ENCODE results near the gene ADORA2A.
A peak's percentile ranks its signal among the peaks of the same experiment; 100 is the strongest.

The ADORA2A gene

DNA sequence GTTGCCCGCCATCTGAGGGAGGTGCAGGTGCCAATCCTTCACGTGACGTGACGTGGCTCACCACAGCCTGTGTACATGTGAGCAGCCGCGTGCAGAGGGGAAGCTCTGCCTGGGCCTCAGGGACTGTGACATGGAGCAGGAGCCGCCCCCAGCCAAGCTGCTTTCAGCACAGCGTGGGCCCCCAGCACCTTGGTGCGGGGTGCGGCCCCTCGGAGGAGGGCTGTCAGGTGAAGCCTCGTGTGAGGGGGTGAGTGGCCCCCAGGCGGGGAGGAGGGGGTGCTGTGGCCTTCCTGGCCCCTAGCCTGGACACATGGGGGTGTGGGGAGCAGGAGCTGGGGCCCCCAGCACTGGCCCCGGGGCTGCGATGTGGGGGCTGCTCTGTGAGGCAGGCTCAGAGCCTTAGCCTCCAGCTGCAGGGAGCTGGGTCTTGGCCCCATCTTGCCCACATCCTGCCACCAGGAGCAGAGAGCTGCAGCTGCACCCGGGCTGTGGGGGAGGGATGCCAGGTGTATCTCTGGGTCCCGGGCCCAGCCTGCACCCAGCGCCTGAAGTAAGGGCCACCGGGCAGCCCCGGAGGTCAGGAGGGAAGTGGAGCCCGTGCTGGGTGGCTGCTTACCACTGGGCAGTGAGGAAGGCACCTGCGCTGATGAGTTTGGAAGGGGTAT lies at the start of gene ADORA2A:
Gene ADORA2A, plus strand, starts transcription at position 100 of the 665 bp plus-strand sequence. CDS start 5,806 bp downstream, outside the sequence.
- peak; percentile 85 to 89 for DNase-seq

DNA sequence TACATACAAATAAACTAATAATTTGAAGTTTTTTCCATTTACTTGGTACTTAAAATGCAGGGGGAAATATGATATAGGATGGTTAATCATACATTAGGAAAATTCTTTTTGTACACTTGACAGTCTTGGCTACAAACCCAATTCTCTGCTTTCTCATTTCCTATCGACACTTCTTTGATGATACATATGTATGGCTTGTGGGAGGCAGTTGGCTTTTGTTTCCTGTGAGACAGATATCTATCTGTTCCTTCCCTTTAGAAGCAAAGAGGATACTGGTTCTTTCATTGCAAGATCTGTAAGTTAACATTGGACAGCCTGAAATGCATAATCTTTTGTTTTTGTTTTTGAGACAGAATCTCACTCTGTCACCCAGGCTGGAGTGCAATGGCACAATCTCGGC lies 47.9 kb upstream of the ADORA2A start:
- DNase-seq, result no peak

DNA sequence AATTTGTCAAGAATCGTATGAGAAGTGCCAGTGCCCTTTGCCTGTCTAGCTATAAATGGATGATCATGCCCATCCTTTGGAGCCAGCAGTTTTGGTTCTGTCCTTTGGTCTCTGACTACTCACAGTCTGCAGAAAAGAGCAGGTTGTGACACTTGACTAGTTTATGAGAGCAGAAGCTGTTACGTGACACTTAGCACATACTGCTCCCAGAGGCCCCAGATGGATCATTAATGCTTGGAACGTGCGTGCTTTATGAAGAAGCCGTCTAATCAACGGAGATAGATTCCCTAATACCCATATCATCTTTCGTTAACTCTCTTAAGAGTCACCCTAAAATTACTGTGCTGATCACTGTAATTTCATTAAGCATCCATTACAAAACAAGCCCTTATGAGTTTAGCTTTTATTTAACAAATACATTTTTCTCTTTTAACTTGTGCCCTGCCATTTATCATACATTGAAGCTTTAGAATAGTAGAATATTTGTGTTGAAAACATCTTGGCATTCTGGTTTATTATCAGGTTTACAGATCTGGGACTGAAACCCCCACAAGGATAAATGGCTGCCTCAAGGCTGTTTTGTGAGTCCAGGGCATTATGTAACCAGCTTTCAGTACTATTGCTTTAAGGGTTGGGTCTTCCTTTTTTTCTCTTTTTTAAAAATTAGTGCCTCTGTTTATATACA lies 47.0 kb upstream of the ADORA2A start:
- no peak for DNase-seq

DNA sequence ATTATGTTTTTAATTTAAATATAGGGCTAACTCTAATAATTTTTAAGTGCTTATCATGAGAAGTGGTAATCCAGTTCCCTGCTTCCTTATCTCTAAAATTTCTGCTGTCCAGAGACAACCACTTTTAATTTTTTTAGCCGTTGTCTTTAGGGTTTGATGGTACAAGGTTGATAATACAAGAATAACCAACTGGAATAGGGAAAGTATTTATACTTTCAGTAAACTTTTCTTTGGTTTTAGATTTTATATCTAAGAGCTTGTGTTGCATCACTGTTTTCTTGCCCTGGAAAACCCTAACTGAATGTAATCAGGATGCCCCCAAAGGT lies 46.5 kb upstream of the ADORA2A start:
- DNase-seq, result no peak

DNA sequence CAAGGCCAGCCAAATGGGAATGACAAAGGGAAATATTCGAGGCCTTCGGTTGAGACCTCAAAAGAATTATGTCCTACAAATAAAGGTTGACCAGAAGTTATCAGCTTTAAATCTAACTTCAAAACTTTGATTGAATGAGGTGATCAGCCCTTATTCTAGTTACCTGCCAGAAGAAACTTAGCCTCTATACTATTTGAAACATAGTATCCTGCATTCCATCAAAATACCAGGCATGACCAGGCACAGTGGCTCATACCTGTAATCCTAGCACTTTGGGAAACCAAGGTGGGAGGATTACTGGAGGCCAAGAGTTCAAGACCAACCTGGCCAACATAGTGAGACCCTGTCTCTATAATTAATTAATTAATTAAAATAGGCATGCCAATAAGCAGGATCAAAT lies 44.3 kb upstream of the ADORA2A start:
- DNase-seq, result no peak

DNA sequence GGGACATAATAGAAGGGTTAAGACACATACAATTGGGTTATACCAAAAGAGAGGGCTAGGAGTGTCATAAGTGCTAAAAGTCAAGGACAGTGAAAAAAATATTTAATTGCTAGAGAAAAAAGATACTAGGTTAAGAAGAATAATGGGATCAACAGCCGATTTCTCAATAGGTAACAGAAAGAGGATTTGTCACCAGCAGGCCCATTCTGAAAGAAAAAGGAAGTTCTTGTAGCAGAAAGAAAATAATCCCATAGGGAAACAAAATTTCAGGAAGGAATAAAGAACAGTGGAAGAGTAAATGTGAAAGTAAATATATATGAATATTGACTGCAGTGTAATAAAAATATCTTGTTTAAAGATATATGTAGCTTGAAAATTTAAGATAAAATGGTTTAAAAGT lies 43.3 kb upstream of the ADORA2A start:
- no peak for DNase-seq

DNA sequence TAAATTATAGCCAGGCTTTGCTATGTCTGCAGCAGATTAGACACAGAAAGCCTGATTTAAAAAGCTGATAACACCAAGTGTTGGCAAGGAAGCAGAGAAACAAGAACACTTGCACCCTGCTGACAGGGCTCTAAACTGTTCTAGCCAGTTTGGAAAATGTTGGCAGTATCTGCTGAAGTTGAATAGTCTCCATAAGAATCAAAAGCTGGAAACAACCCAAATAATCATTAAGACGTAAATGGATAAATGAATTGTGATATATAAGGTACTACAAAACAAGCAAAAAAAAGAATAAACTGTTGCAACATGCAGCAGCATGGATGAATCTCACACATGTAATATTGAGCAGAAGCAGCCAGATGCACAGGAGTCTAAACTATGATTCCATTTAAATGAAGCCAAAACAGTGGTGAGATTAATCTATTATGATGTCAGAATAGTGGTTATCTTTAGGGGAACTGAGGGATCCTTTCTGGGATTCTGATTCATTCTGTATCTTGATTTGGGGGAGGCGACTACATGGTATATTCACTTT lies 40.4 kb upstream of the ADORA2A start:
- DNase-seq, result no peak

DNA sequence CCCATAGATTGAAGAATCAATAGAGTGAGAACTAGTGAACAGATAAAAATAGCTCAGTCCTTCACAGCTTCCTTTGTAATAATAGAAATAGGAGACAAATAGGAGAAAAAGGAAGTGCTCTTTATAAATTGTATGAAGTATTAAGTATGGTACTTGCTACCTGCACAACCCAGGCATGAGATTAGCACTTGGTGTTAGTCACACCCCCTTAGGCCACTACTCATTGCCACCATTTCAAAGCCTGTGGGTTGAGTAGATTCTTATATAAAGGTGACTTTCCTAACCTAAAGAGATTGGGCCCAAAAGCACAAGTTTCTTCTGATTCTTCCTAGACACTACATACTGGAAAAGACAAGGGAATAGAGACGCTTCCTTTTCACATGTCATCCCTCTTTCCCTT lies 37.7 kb upstream of the ADORA2A start:
- DNase-seq, result no peak

DNA sequence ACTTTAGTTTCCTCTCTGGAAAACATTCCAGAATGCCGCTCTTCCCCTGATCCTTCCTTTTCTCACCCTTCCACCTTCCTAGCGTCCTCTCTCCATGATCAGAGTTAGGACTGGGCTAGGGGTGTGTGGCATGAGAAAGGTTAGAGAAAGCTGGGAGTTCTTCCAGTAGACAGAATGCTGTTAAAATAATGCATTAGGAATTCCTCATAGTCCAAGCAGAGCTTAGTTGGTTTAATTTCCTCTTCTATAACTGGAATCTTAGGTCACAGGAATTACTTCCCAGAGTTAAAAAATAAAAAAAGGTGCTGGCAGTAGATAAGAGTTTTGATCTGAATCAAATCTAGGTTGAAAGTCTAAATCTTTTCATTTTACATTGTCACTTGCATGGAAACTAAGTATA lies 37.2 kb upstream of the ADORA2A start:
- no peak for DNase-seq

DNA sequence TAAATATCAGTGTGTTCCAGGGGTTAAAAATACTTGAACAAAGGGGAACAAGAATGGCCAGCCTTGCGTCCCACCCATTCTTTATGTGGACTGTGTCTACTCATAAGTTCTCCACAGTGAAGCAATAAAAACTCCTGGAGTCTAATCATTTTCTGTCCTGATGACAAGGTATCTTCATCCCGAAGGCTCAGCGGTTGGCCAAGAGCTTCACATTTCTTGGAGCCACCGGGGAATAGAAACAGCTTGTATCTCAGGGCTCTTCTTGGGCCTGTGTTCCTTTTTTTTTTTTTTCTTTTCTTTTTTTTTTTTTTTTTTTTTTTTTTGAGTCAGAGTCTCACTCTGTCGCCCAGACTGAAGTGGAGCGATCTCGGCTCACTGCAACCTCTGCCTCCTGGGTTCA lies 36.8 kb upstream of the ADORA2A start:
- DNase-seq, result no peak

DNA sequence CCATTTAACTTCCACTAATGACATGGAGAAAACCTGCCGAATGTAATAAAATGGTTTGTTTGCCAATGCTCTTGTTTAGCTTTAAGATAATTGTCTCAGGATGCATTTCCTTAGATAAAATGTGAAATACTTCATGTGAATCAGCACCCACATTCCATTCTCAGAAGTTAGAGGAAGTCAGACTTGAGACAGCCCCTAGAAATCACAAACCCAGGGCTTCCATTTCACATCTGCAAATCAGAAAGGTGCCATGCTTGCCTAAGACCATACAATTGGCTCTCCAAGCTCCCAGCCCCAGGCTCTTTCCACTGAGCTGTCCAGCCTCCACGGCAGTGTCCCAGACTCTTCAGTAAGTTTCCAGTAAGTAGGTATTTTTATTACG lies 35.6 kb upstream of the ADORA2A start:
- DNase-seq, result no peak

DNA sequence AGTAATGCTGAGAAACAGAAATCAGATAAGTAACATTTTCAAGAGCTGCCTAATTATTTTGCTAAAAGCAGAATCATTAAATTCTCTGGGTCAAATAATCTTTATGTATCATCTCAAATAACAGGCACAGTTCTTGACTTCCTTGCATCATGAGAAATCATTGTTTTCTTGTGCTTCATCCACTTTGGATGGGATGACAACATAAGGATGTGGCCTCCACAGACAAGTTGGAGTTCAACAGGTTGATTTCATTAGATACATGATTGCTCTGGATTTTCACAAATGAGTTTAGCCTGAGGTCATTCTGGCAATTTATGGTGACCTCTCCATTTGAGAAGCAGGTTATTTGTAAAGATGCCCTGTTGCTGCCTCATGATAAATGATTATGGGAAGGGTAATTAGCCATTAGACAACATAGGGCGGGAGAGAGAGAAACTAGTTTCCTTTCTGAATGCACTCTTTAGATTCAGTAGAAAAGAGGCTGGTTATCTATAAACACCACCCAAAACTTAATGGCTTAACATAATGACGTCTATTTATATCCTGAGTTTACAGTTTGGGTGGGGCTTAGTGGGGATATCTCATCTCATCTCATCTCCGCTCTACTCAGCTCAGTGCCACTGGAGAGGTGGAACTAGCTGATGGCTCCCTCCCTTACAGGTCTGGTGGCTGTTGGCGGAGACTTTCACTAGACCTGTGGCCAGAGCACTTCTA lies 35.0 kb upstream of the ADORA2A start:
- DNase-seq, result no peak

DNA sequence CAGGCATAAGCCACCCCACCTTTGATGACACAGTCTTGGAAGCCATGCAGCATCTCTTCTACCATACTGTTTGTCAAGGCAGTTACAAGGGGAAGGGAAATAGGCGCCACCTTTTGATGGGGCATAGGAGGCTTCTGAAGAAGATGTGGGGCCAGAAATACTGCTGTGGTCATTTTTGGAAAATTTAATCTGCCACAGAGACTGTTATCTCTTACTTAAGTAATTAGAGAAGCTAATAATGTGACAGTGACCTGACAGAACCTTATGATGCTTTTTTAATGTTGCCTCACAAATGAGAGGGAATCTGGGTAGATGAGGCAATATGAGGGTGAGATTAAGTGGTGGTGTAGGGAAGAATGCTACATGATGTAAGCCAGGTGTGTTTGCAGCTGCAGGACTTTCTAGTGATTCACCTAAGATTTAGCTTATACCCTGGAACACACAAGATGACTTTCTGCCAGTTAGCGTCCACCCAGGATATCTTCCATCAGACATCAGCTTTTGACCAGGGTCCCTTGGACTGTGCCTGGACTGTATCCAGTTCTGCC lies 34.3 kb upstream of the ADORA2A start:
- no peak for DNase-seq

DNA sequence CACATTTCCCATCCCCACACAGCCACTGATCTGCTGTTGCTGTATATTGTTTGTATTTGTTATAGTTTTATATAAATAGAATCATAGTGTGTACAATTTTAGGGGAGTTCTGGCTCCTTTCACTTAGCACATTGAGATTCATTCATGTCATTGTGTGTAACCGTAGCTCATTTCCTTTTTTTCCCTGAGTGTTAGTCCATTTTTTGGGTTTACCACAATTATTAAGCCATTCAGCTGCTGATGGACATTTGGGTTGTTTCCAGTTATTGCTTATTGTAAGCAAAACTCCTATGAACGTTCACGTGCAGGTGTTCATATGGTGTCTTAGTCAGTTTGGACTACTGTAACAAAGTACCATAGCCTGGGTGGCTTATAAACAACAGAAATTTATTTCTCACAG lies 33.6 kb upstream of the ADORA2A start:
- no peak for DNase-seq

DNA sequence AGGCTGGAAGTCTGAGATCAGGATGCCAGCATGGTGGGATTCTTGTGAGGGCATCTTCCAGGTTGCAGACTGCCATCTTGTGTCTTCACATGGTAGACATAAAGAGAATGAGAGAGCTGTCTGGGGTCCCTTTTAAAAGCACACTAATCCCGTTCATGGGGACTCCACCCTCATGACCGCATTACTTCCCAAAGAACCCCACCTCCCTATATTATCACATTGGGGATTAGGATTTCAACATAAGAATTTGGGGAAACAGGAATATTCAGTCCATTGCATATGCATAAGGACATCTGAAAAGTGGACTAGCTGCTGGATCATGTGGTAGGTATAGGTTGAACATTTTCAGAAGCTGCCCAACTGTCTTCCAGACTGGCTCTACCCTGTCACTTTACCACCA lies 33.1 kb upstream of the ADORA2A start:
- DNase-seq, result no peak

DNA sequence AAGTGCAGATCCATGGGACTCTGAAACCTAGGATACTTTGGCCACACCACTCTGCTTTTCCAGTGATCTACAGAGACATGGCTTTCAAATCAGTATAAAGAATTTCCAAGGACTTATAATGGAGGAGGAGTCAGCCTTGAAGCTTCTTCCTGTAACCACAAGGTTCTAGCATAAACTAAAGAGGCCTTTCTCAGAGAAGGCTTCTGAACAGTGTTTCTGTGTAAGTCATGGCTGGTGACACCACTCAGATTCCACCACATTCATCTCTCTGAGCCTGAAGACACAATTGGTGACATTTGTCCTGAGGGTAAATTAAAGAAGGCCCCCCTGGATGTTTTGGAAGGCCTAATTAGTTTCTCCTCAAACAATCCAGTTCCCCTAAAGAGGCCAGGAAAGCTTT lies 29.0 kb upstream of the ADORA2A start:
- DNase-seq, result no peak

DNA sequence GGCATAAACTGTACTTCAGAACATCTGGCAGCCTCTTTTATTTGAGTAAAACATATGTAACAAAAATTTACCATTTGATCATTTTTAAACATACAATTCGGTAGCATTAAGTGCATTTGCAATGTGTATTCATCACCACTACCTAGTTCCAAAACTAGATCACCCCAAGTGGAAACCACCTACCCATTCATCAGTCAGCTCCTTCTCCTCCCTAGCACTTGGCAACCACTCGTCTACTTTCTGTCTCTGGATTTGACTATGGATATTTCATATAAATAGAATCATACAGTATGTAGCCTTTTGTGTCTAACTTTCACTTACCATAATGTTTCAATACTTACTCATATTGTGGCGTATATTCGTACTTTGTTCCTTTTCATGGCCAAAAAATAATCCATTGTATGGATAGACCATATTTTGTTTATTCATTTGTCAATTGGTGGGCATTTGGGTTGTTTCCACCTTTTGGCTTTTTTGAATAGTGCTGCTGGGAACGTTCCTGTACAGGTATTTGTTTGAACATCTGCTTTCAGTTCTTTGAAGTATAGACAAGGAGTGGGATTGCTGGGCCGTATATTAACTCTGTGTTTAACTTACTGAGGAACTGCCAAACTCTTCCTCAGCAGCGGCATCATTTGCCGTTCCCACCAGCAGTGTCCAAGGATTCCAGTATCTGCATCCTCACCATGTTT lies 27.2 kb upstream of the ADORA2A start:
- DNase-seq, result no peak

DNA sequence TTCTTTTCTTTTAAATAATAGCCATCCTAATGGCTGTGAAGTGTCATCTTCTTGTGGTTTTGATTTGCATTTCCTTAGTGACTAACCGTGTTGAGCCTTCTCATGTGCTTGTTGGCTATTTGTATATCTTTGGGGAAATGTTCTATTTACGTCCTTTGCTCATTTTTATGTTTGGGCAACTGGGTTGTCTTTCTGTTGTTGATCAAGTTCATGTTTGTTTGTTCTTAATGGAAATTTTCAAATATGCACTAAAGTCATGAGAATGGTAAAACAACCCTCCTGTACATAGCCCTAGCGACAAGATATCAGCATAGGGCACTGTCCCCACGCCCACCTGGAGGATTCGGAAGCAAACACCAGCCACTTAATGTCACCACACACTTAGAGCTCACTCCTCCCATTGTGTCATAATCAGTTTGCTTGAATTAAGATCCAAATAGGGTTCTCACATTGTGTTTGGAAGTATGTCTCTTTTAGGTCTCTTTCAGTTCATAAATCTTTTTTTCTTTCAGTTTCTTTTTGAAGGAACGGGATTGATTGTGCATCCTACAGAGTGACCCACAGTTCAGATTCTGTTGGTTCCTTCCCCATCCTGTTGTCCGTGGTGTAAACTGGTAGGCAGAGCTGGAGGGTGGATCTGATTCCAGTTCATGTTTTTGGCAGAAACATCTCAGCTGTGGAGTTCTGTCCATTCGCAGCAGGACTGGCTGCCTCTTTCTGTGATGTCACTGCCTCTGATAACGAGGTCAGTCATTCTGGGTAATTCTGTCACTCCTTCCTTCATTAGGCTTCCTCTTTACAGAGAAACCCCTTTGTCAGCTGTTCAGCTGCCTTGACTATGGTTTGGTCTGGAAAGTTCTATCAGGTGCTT lies 26.4 kb upstream of the ADORA2A start:
- peak; percentile 15 to 51 for DNase-seq

DNA sequence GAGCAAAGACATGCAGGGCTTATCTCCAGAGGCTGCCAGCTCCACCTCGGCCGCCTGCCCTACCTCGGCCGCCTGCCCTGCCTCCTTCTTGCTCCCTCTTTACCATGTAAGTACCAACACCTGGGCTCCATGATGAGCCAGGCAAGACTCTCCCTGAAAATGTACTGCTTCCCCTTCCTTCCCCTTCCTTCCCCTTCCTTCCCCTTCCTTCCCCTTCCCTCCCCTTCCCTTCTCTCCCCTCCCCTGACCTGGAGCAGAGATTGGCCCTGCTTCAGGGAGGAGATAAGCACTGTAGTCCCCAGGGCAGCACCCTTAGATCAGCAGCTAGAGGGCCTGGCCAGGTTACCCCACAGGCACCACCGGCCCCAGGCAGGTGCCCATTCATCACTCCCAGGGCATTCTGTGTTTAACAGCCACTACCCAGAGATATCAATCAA lies 25.4 kb upstream of the ADORA2A start:
- DNase-seq, result no peak

DNA sequence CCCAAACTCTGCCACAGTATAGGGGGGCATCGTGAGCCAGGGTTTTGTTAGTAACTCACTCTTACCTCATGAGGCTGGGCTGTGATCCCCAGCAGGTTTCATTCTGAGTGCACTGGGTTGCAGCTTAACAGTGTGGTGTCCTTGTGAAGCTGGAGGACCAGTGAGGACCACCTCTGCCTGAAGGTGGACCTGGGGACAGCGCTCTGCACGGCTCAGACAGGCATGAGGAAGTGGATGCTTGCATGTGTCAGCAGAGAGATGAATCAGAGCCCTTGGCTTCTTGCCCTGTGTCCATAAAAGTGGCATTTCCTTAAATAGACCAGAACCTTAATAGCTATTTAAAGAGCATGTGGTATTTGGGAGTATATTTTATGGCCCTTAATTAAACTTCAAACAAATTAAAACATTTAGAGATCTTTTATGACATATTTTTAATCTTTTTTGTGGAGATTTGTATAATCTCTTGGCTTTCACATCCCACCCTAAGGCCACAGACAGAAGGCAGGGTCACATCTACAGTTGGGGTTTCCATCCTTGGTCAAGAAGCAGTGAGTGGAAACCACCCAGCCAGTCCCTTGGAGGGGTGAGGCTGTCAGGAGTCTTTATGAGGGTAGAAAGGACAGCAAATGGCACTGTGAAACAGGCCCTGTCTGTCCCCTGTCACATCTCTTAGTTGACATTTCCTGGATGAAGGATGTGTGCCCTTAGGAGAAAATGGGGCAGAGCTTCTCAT lies 24.8 kb upstream of the ADORA2A start:
- DNase-seq, result peak in 1 of 2 donors; percentile 68

DNA sequence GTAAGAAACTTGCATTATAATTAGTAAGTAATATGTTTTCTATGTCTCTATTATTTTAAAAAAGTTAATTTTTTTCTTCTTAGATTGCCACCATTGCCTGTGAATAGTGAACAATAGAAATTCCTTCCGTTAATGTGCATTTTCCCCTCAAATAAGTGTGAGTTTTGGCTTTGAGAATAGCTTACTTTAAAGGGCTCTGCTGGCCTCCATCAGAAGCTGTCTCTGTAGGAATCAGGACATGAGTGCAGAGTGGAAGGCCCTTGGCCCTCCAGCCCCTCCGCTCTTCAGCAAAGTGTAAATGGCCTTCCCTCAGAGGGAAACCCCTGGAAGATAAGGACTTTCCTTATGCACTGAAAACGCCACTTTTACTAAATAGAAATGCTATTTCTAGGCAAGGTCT lies 24.1 kb upstream of the ADORA2A start:
- no peak for DNase-seq

Data from CD4-positive, alpha-beta T cell treated with Interleukin-1 beta for 1 hour (primary cell).